ENCODE results near the gene MSI1.

DNA sequence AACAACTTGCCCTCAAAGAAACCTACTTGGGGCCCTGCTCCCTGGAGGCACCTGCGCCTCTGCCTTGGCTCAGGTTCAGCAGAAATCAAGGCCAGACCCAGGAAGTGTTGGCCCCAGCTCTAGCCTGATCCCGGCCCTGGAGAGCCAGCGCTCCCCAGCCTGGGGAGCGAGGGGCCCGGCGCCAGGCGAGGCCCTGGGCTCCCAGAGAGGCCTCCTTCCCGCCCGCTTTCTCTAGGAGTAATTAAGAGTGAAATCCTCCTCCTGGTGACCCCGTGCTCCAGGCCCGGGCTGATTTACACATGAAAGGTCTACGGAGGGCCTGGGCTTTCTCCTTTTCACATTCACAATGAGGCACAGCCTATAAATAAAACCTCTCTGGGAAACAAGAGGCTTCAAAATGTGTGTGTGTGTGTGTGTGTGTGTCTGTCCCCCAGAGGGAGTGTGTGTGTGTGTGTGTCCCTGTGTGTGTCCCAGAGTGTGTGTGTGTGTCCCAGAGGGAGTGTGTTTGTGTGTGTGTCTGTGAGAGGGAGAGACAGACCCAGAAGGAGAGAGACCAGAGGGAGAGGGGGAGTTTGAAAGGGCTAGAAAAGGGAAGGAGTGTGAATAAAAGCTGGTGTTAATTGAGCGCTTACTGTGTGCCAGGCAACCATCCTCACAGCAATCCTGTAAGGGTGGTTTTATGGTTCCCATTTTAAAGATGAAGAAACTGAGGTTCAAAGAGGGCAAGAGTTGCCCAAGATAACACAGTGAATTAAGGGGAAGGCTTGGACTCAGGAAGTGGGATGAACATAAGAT lies 45.1 kb upstream of the MSI1 start:
- TF ChIP-seq, protein P1, sequence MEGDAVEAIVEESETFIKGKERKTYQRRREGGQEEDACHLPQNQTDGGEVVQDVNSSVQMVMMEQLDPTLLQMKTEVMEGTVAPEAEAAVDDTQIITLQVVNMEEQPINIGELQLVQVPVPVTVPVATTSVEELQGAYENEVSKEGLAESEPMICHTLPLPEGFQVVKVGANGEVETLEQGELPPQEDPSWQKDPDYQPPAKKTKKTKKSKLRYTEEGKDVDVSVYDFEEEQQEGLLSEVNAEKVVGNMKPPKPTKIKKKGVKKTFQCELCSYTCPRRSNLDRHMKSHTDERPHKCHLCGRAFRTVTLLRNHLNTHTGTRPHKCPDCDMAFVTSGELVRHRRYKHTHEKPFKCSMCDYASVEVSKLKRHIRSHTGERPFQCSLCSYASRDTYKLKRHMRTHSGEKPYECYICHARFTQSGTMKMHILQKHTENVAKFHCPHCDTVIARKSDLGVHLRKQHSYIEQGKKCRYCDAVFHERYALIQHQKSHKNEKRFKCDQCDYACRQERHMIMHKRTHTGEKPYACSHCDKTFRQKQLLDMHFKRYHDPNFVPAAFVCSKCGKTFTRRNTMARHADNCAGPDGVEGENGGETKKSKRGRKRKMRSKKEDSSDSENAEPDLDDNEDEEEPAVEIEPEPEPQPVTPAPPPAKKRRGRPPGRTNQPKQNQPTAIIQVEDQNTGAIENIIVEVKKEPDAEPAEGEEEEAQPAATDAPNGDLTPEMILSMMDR (IDR thresholded peaks at IDR 0.05): no peak
- TF ChIP-seq POLR2A (IDR thresholded peaks at IDR 0.05): no peak
